Panc1 (cell line): ENCODE data around the gene LTBP2. TPM values are rescaled to one million over a fixed set of nuclear protein-coding genes. Genes with fewer than 3 reads are reported as not detected.

Experiments
- ATAC-seq: fragments of 200-7000 bp; cut with Tn5 transposase; 2 replicates; pipeline ENCODE4 v1.9.1; 2020; ENCODE audit warnings: mild to moderate bottlenecking, moderate library complexity
- BruUV-seq: library from RNA; stranded (reverse); fragments of 400-500 nt; replicated peaks from 2 replicates; lab custom pipeline; 2021; lab: Mats Ljungman, UMichigan
- CTCF ChIA-PET: fragments of 300-600 bp; sonication (Branson Sonifier 250); formaldehyde crosslinking; loops from one replicate; lab custom pipeline; 2022; ENCODE audit warnings: antibody characterized with exemption; lab: Charles Lee
- POLR2A ChIA-PET: fragments of 300-600 bp; sonication (Branson Sonifier 250); formaldehyde crosslinking; loops from one replicate; lab custom pipeline; 2022; ENCODE audit warnings: antibody characterized with exemption; lab: Charles Lee
- DNase-seq: peaks from one replicate; pipeline ENCODE4 v3.0.0-alpha.2; 2010; ENCODE audit warnings: low read depth, low spot score
- H3K27ac ChIP-seq: 2 replicates; pipeline ENCODE4 v1.5.1; 2011; ENCODE audit warnings: mild to moderate bottlenecking, low read length, inconsistent platforms
- H3K27me3 ChIP-seq: fragments of 200-500 bp; sonication (Bioruptor generic); 2 replicates; pipeline ENCODE4 v1.6.0; 2014; ENCODE audit warnings: low read length, inconsistent platforms; ENCODE audit not compliant: control insufficient read depth, insufficient read depth
- H3K36me3 ChIP-seq: fragments of 200-500 bp; sonication (Bioruptor generic); 2 replicates; pipeline ENCODE4 v1.5.1; 2014; ENCODE audit warnings: inconsistent platforms, mild to moderate bottlenecking, low read length, moderate library complexity; ENCODE audit not compliant: control insufficient read depth, insufficient read depth
- H3K4me1 ChIP-seq: 2 replicates; pipeline ENCODE4 v1.5.1; 2011; ENCODE audit warnings: inconsistent platforms, mild to moderate bottlenecking, low read length, moderate library complexity; ENCODE audit not compliant: control insufficient read depth, insufficient read depth
- H3K4me3 ChIP-seq, 2 experiments: 2 replicates each; pipeline ENCODE4 v1.5.1; 2011 to 2012; ENCODE audit warnings: low read depth in 2 of 2, low read length in 2 of 2, mild to moderate bottlenecking in 2 of 2, inconsistent platforms in 1 of 2, moderate library complexity in 1 of 2
- H3K9me3 ChIP-seq: fragments of 200-500 bp; sonication (Bioruptor generic); 2 replicates; pipeline ENCODE4 v1.5.1; 2014; ENCODE audit warnings: low read depth, mild to moderate bottlenecking, inconsistent platforms, low read length, moderate library complexity; ENCODE audit not compliant: control insufficient read depth, insufficient read depth
- CTCF ChIP-seq: fragments of 450-650 bp; IDR thresholded peaks from 2 replicates; pipeline ENCODE4 v1.5.1; 2017; ENCODE audit warnings: mild to moderate bottlenecking
- POLR2AphosphoS5 ChIP-seq: IDR thresholded peaks from 2 replicates; pipeline ENCODE4 v1.6.1; 2012; ENCODE audit warnings: mild to moderate bottlenecking, low read depth, low read length, moderate library complexity
- REST ChIP-seq, 2 experiments: IDR thresholded peaks; 2 replicates each; pipeline ENCODE4 v1.6.1; 2011 to 2012; ENCODE audit warnings: low read depth in 2 of 2, control low read depth in 1 of 2, low read length in 1 of 2, mild to moderate bottlenecking in 1 of 2, moderate library complexity in 1 of 2; ENCODE audit not compliant: insufficient read depth in 1 of 2
- SIN3A ChIP-seq: IDR thresholded peaks from 2 replicates; pipeline ENCODE4 v1.6.1; 2012; ENCODE audit warnings: low read depth, mild to moderate bottlenecking, low read length, moderate library complexity, borderline replicate concordance; ENCODE audit not compliant: insufficient read depth
- TCF7L2 ChIP-seq: IDR thresholded peaks from 2 replicates; pipeline ENCODE4 v1.6.1; 2011; ENCODE audit warnings: mild to moderate bottlenecking, low read depth, low read length, inconsistent platforms
- in situ Hi-C: cut with HindIII; loops from 2 replicates; pipeline ENCODE4 v1.10.0; 2016; ENCODE audit warnings: low sequenced_read_pairs, low pct_unique_long_range_greater_than_20kb
- intact Hi-C: fragments of 100-400 bp; cut with micrococcal nuclease; formaldehyde crosslinking; loops from one replicate; pipeline ENCODE4 v1.10.0; 2022; ENCODE audit not compliant: unreplicated experiment
- total RNA-seq: library from RNA; stranded (reverse); gene quantifications from one replicate; pipeline ENCODE4 v1.2.1, GENCODE V29; 2021; ENCODE audit not compliant: unreplicated experiment

The LTBP2 gene
- total RNA-seq, 1 experiment from 2014 or later, result 69.8 TPM

GRCh38 chr14:74502236-74503019, 109.6 kb downstream of the LTBP2 start:
- no peak overlapping the region for H3K27ac ChIP-seq
- intact Hi-C loops, result no loop called here
- ATAC-seq (peak; percentile 73), DNase-seq (peak; percentile 30)
- no TSS peak for BruUV-seq
- H3K4me3 ChIP-seq, result no peak overlapping the region
- CTCF ChIA-PET, result no interaction called here
- no peak for TF ChIP-seq SIN3A
- peak; percentile 67 for TF ChIP-seq CTCF
- H3K27me3 ChIP-seq, result no peaks in the 10 kb centered on the region
- H3K4me1 ChIP-seq, result no peaks in the 10 kb centered on the region
- POLR2A ChIA-PET, result no interaction called here
- in situ Hi-C loops, result no loop called here
- no peaks in the 10 kb centered on the region for H3K9me3 ChIP-seq
- no peaks in the 10 kb centered on the region for H3K36me3 ChIP-seq

GRCh38 chr14:74501691-74502090, 110.3 kb downstream of the LTBP2 start:
- Histone ChIP-seq H3K27ac (no peak overlapping the region), H3K27me3 (no peaks in the 10 kb centered on the region), H3K4me1 (no peaks in the 10 kb centered on the region), H3K4me3 (no peak overlapping the region), H3K9me3 (no peaks in the 10 kb centered on the region), H3K36me3 (no peaks in the 10 kb centered on the region)
- TF ChIP-seq POLR2AphosphoS5 (no peak), CTCF (no peak), SIN3A (no peak), TCF7L2 (no peak), REST (IDR thresholded peaks at IDR 0.05; ENCODE audit: insufficient read depth in 1 of 2, low read depth in 2 of 2, low read length in 1 of 2) (no peak)
- POLR2A ChIA-PET, result no interaction called here
- in situ Hi-C loops (no loop called here), intact Hi-C loops (no loop called here)
- ATAC-seq (no peak), DNase-seq (no peak)
- no TSS peak for BruUV-seq
- CTCF ChIA-PET, result no interaction called here
